A549 (cell line): ENCODE results near the gene TEX55. TPM values are rescaled to one million over a fixed set of nuclear protein-coding genes. Genes with fewer than 3 reads are reported as not detected.

Experiments
- ATAC-seq, 2 experiments: fragments of 200-7000 bp in 1 of 2; fragments of >200 bp in 1 of 2; cut with Nextera tagmentation in 1 of 2; cut with Tn5 transposase in 1 of 2; 3 replicates each; pipeline versions ENCODE4 v1.8.0 to v1.9.1; 2018 to 2020; ENCODE audit warnings: mild to moderate bottlenecking in 1 of 2, moderate library complexity in 1 of 2
- CTCF ChIA-PET: fragments of 300-600 bp; sonication (Branson Sonifier 250); formaldehyde crosslinking; extraction: SDS; loops from one replicate; lab custom pipeline; 2021; ENCODE audit warnings: antibody characterized with exemption, inconsistent platforms; lab: Yijun Ruan, JAX
- POLR2A ChIA-PET: fragments of 350-600 bp; formaldehyde crosslinking; extraction: SDS; loops from one replicate; lab custom pipeline; 2021; ENCODE audit warnings: antibody characterized with exemption, inconsistent platforms; lab: Yijun Ruan, JAX
- DNase-seq, 2 experiments: peaks; one replicate each; pipeline versions ENCODE4 v3.0.0 to v3.0.0-alpha.2; 2011 to 2016; ENCODE audit warnings: low read depth in 1 of 2, low spot score in 1 of 2
- FAIRE-seq: peaks from 2 replicates; lab custom pipeline; 2011; peaks lifted over from hg19 to GRCh38; lab: Jason Lieb, UNC
- H3K27ac ChIP-seq, 2 experiments: fragments of >200 bp; sonication (Bioruptor Twin); formaldehyde crosslinking; 3 replicates each; pipeline ENCODE4 v1.5.1; 2016 to 2017
- H3K4me1 ChIP-seq: fragments of >200 bp; sonication (Bioruptor Twin); formaldehyde crosslinking; 3 replicates; pipeline ENCODE4 v1.6.1; 2016
- H3K4me2 ChIP-seq: fragments of >200 bp; sonication (Bioruptor Twin); formaldehyde crosslinking; 3 replicates; pipeline ENCODE4 v1.6.1; 2016
- H3K4me3 ChIP-seq: fragments of >200 bp; sonication (Bioruptor Twin); formaldehyde crosslinking; 3 replicates; pipeline ENCODE4 v1.5.1; 2016
- H3K9me3 ChIP-seq: fragments of >200 bp; sonication (Bioruptor Twin); formaldehyde crosslinking; 3 replicates; pipeline ENCODE4 v1.6.1; 2016
- CBX2 ChIP-seq: fragments of 200-600 bp; sonication (generic); IDR thresholded peaks from 2 replicates; pipeline ENCODE4 v1.6.1; 2016; ENCODE audit warnings: low read depth, mild to moderate bottlenecking, borderline replicate concordance
- CHD2 ChIP-seq: fragments of 150-350 bp; IDR thresholded peaks from 2 replicates; pipeline ENCODE4 v1.6.1; 2014; ENCODE audit warnings: low read length; ENCODE audit not compliant: partially characterized antibody
- MAFK ChIP-seq: fragments of 450-650 bp; IDR thresholded peaks from 2 replicates; pipeline ENCODE4 v1.6.1; 2014; ENCODE audit not compliant: partially characterized antibody
- MYC ChIP-seq: IDR thresholded peaks from 2 replicates; pipeline ENCODE4 v1.6.1; 2012; ENCODE audit warnings: mild to moderate bottlenecking, inconsistent platforms, low read length, improper control_type of control experiment, borderline replicate concordance
- NPAS2 ChIP-seq: fragments of 250-450 bp; sonication (Bioruptor Pico); IDR thresholded peaks from 2 replicates; pipeline ENCODE4 v1.8.0; 2022; ENCODE audit warnings: mild to moderate bottlenecking, moderate library complexity, borderline replicate concordance
- RAD21 ChIP-seq, 2 experiments: fragments of >200 bp in 1 of 2; sonication (Bioruptor Twin) in 1 of 2; formaldehyde crosslinking in 1 of 2; IDR thresholded peaks in 1 of 2; conservative IDR thresholded peaks in 1 of 2; 2 replicates in 1 of 2; 3 replicates in 1 of 2; pipeline ENCODE4 v1.6.1; 2012 to 2018; ENCODE audit warnings: inconsistent platforms in 1 of 2
- REST ChIP-seq: fragments of 200-600 bp; sonication (generic); IDR thresholded peaks from 2 replicates; pipeline ENCODE4 v1.6.1; 2016; ENCODE audit warnings: antibody characterized with exemption, mild to moderate bottlenecking, moderate library complexity
- SMC3 ChIP-seq: fragments of >200 bp; sonication (Bioruptor Twin); formaldehyde crosslinking; IDR thresholded peaks from 3 replicates; pipeline ENCODE4 v1.6.1; 2018; ENCODE audit warnings: inconsistent platforms
- SREBF2 ChIP-seq: fragments of 450-650 bp; IDR thresholded peaks from 2 replicates; pipeline ENCODE4 v1.6.1; 2014; ENCODE audit warnings: mild to moderate bottlenecking, moderate library complexity
- USF2 ChIP-seq: fragments of 450-650 bp; IDR thresholded peaks from 2 replicates; pipeline ENCODE4 v1.6.1; 2014; ENCODE audit warnings: antibody characterized with exemption
- WGBS: methylation state at CpG from one replicate; pipeline ENCODE4 v1.1.6; 2017; ENCODE audit errors: missing lambda C conversion rate; 5-methylcytosine and 5-hydroxymethylcytosine counted together
- polyA minus RNA-seq: library from RNA; depleted of rRNA, polyadenylated mRNA; stranded (reverse); fragments of >200 nt; gene quantifications from 2 replicates; pipeline ENCODE4 v1.2.3, GENCODE V29; 2011; rRNA and poly(A)+ RNA removed
- polyA plus RNA-seq, 4 experiments: library from polyadenylated mRNA; depleted of rRNA in 3 of 4; stranded (reverse); fragments of >200 nt; fragmentation: RNase III in 1 of 4; extraction: RNeasy Plus Mini Kit Qiagen cat#74134 plus additional on column Dnase treatment in 1 of 4; gene quantifications; 2 replicates in 3 of 4; 3 replicates in 1 of 4; pipeline ENCODE4 v1.2.3, GENCODE V29; 2011 to 2017
- TF ChIP-seq, protein P1 (sequence below): fragments of >200 bp; sonication (Bioruptor Twin); formaldehyde crosslinking; IDR thresholded peaks from 3 replicates; pipeline ENCODE4 v1.5.1; 2016
- TF ChIP-seq, protein P2 (sequence below): IDR thresholded peaks from 2 replicates; pipeline ENCODE4 v1.6.1; 2012; ENCODE audit warnings: low read depth, borderline replicate concordance
- TF ChIP-seq, protein P3 (sequence below): IDR thresholded peaks from 2 replicates; pipeline ENCODE4 v1.6.1; 2012

Gene TEX55
- polyA plus RNA-seq (2011; rRNA removed) (0.08 TPM in 1 of 2 replicates, not detected in the other), polyA plus RNA-seq (2017; fragmentation: RNase III; extraction: RNeasy Plus Mini Kit Qiagen cat#74134 plus additional on column Dnase treatment) (not detected in 3 replicates), polyA minus RNA-seq (0.39 TPM in 1 of 2 replicates, not detected in the other)
- polyA plus RNA-seq (2012; cell fraction: cytosol; rRNA removed), result 0.01 TPM in 1 of 2 replicates, not detected in the other
- polyA plus RNA-seq (2012; cell fraction: nucleus; rRNA removed), result not detected in 2 replicates

GRCh38 chr3:119145500-119146167 lies at the start of gene TEX55:
Gene TEX55 (plus strand): TSS chr3:119146165. CDS start chr3:119146190, 25 bp downstream.
- no peak for TF ChIP-seq CBX2
- peak; percentile 30; the same call in 1 of the 2 replicates for TF ChIP-seq USF2
- TF ChIP-seq MYC, result no peak
- no peak for TF ChIP-seq REST
- TF ChIP-seq NPAS2, result no peak
- TF ChIP-seq, protein P1, sequence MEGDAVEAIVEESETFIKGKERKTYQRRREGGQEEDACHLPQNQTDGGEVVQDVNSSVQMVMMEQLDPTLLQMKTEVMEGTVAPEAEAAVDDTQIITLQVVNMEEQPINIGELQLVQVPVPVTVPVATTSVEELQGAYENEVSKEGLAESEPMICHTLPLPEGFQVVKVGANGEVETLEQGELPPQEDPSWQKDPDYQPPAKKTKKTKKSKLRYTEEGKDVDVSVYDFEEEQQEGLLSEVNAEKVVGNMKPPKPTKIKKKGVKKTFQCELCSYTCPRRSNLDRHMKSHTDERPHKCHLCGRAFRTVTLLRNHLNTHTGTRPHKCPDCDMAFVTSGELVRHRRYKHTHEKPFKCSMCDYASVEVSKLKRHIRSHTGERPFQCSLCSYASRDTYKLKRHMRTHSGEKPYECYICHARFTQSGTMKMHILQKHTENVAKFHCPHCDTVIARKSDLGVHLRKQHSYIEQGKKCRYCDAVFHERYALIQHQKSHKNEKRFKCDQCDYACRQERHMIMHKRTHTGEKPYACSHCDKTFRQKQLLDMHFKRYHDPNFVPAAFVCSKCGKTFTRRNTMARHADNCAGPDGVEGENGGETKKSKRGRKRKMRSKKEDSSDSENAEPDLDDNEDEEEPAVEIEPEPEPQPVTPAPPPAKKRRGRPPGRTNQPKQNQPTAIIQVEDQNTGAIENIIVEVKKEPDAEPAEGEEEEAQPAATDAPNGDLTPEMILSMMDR, result peak; percentile 63
- TF ChIP-seq SREBF2, result no peak
- peak; percentile 84 for TF ChIP-seq SMC3
- TF ChIP-seq, protein P2, sequence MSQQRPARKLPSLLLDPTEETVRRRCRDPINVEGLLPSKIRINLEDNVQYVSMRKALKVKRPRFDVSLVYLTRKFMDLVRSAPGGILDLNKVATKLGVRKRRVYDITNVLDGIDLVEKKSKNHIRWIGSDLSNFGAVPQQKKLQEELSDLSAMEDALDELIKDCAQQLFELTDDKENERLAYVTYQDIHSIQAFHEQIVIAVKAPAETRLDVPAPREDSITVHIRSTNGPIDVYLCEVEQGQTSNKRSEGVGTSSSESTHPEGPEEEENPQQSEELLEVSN, result peak; percentile 92
- TF ChIP-seq RAD21 (conservative IDR thresholded peaks at IDR 0.05 in 1 of 2, IDR thresholded peaks at IDR 0.05 in 1 of 2), result peak; percentile 78 to 82
- no peak for TF ChIP-seq CHD2
- TF ChIP-seq, protein P3, sequence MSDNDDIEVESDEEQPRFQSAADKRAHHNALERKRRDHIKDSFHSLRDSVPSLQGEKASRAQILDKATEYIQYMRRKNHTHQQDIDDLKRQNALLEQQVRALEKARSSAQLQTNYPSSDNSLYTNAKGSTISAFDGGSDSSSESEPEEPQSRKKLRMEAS, result peak; percentile 82
- no peaks in the 10 kb centered on the region for H3K9me3 ChIP-seq
- peaks cover 33% of the 10 kb centered on the region for H3K4me1 ChIP-seq
- H3K4me2 ChIP-seq, result no peak within 1 kb of the TSS
- FAIRE-seq, result peak; percentile 78
- DNase-seq, result peak; percentile 54 to 77
- peak; percentile 86 to 90 for ATAC-seq
- H3K27ac ChIP-seq, result peak within 1 kb of the TSS; percentile 63 to 75
- no peak within 1 kb of the TSS for H3K4me3 ChIP-seq
- ChIA-PET POLR2A (no interaction called here), CTCF (interaction anchor here (0.8 to 7.0 kb wide), 24 partner anchors 9 to 154 kb away, joined by 3 to 60 read pairs (median 4); partner anchors contain the start of gene B4GALT4)
- 81% methylated on average over 15 of the region's 23 CpGs for WGBS

- 97% methylated on average over 3 of the region's 3 CpGs for WGBS
- POLR2A ChIA-PET, result interaction anchor here (0.7 to 1.0 kb wide), 2 partner anchors 213 to 216 kb away, joined by 3 to 9 read pairs; no protein-coding TSS in a partner anchor
- no peak for FAIRE-seq
- Histone ChIP-seq H3K27ac (no peak overlapping the region), H3K4me2 (no peak overlapping the region), H3K4me1 (0 out of 3 replicates have a peak, but pooled peaks cover 11% of the 10 kb centered on the region), H3K9me3 (peaks cover 9% of the 10 kb centered on the region; the same call in 1 of the 3 replicates), H3K4me3 (no peak overlapping the region)
- CTCF ChIA-PET, result interaction anchor here (0.6 to 12.6 kb wide), 9 partner anchors 14 to 216 kb away, joined by 3 to 321 read pairs (median 7); partner anchors contain the start of genes B4GALT4, IGSF11 and TEX55
- peak; percentile 92 for TF ChIP-seq MAFK
- TF ChIP-seq SMC3, result no peak
- no peak for ATAC-seq
- DNase-seq, result no peak
Observed at GRCh38 chr3:119098003-119098402, 48.0 kb upstream of the TEX55 start.
